ENCODE data around the gene MRPS14. TPM values are rescaled to one million over a fixed set of nuclear protein-coding genes. Genes with fewer than 3 reads are reported as not detected.

The MRPS14 gene
- total RNA-seq, 2 experiments from 2014 or later = 35.5 to 49.6 TPM

DNA sequence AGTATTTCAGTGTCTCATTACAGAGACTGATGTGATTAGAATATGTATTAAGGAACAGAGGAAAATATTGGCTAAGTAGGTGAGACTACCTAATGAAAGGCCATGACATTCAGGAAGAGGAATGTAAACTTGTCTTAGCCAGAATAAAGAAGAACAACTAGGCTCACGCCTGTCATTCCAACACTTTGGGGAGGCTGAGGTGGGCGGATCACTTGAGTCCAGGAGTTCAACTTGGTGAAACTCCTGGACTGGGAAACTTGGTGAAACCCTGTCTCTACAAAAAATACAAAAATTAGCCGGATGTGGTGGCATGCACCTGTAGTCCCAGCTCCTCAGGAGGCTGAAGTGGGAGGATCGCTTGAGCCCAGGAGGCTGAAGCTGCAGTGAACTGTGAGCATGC is 38.3 kb downstream of the MRPS14 start:
- intact Hi-C loops (cut with micrococcal nuclease; ENCODE audit: unreplicated experiment) = loop anchor here (5.0 kb wide), 2 partner anchors 108 to 728 kb away; no protein-coding TSS in a partner anchor
- Histone ChIP-seq H3K9me3 (ENCODE audit: low read length) (peaks cover 17% of the 10 kb centered on the region; the same call in 1 of the 2 replicates), H3K4me2 (ENCODE audit: low read length) (no peak overlapping the region), H2AFZ (ENCODE audit: low read length) (no peak overlapping the region), H4K20me1 (ENCODE audit: insufficient read depth, low read length) (no peaks in the 10 kb centered on the region), H3K79me2 (ENCODE audit: insufficient read depth, low read depth, low read length) (no peaks in the 10 kb centered on the region), H3K27ac (ENCODE audit: low read depth, low read length, poor library complexity, severe bottlenecking) (no peak overlapping the region), H3K4me1 (ENCODE audit: insufficient read depth, low read length, poor library complexity, severe bottlenecking) (peaks cover 17% of the 10 kb centered on the region), H3K9me2 (ENCODE audit: insufficient read depth, low read length) (no peaks in the 10 kb centered on the region), H3K36me3 (ENCODE audit: insufficient read depth, low read length) (peaks cover 94% of the 10 kb centered on the region), H3K4me3 (ENCODE audit: low read depth, low read length, poor library complexity, severe bottlenecking) (no peak overlapping the region)
- TF ChIP-seq, protein P1, sequence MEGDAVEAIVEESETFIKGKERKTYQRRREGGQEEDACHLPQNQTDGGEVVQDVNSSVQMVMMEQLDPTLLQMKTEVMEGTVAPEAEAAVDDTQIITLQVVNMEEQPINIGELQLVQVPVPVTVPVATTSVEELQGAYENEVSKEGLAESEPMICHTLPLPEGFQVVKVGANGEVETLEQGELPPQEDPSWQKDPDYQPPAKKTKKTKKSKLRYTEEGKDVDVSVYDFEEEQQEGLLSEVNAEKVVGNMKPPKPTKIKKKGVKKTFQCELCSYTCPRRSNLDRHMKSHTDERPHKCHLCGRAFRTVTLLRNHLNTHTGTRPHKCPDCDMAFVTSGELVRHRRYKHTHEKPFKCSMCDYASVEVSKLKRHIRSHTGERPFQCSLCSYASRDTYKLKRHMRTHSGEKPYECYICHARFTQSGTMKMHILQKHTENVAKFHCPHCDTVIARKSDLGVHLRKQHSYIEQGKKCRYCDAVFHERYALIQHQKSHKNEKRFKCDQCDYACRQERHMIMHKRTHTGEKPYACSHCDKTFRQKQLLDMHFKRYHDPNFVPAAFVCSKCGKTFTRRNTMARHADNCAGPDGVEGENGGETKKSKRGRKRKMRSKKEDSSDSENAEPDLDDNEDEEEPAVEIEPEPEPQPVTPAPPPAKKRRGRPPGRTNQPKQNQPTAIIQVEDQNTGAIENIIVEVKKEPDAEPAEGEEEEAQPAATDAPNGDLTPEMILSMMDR (conservative IDR thresholded peaks at IDR 0.05; ENCODE audit: low read length) = no peak
- TF ChIP-seq EZH2phosphoT487 (IDR thresholded peaks at IDR 0.05; ENCODE audit: borderline replicate concordance, low read depth, low read length) = no peak
- CTCF ChIA-PET (ENCODE audit: unreplicated experiment) = no interaction called here
- DNase-seq (ENCODE audit: low spot score) = no peak
- BruUV-seq (replicated peaks) = no TSS peak
- POLR2A ChIA-PET = interaction anchor here (1.5 kb wide), 1 partner anchor 15 kb away, joined by 3 read pairs; no protein-coding TSS in a partner anchor

DNA sequence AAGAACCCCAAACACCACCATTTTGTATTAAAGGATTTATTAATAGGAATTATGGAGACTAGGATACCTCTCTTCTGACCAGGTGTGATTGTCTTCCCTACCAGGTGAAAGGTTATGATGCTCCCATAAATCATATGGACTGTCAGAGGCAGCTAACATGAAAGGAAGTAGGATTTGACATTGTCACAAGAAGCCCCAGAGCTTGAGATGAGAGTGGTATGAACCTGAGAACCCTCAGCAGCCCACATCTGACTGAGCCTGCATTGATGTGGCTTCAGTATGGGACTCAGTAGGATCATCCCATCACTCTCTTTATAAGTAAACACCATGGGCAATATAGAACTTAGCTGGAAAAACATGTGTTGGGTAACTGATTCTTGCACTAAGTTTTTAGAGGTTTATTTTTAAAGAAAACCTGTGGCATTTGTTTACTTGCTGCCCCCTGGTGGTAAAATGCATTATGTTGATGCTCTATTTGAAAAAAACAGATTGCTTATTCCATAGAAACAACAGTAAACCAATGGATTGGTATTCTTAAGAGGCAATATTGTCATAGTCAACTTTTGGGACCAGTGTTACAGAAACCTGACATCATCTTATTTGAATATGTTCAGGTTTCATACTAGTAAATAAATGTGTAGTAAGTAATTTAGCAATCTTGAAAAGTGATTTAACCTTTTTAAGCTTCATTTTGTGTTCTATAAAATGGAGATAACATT is 40.1 kb downstream of the MRPS14 start:
- Histone ChIP-seq H3K4me1 (ENCODE audit: insufficient read depth, low read length, poor library complexity, severe bottlenecking) (peaks cover 7% of the 10 kb centered on the region), H3K9me2 (ENCODE audit: insufficient read depth, low read length) (no peaks in the 10 kb centered on the region), H3K36me3 (ENCODE audit: insufficient read depth, low read length) (peaks cover 94% of the 10 kb centered on the region), H2AFZ (ENCODE audit: low read length) (no peak overlapping the region), H3K4me3 (ENCODE audit: low read depth, low read length, poor library complexity, severe bottlenecking) (no peak overlapping the region), H4K20me1 (ENCODE audit: insufficient read depth, low read length) (no peaks in the 10 kb centered on the region), H3K4me2 (ENCODE audit: low read length) (no peak overlapping the region), H3K9me3 (ENCODE audit: low read length) (peaks cover 17% of the 10 kb centered on the region; the same call in 1 of the 2 replicates), H3K27ac (ENCODE audit: low read depth, low read length, poor library complexity, severe bottlenecking) (peak overlapping the region; percentile 14), H3K79me2 (ENCODE audit: insufficient read depth, low read depth, low read length) (no peaks in the 10 kb centered on the region)
- no TSS peak for BruUV-seq (replicated peaks)
- CTCF ChIA-PET (ENCODE audit: unreplicated experiment) = no interaction called here
- POLR2A ChIA-PET = interaction anchor here (0.6 to 0.9 kb wide), 4 partner anchors 17 to 144 kb away, joined by 3 to 7 read pairs (median 4); no protein-coding TSS in a partner anchor
- intact Hi-C loops (cut with micrococcal nuclease; ENCODE audit: unreplicated experiment) = loop anchor here (1.0 to 5.0 kb wide), 3 partner anchors 106 to 726 kb away; no protein-coding TSS in a partner anchor
- no peak for TF ChIP-seq EZH2phosphoT487 (IDR thresholded peaks at IDR 0.05; ENCODE audit: borderline replicate concordance, low read depth, low read length)
- TF ChIP-seq, protein P1 (conservative IDR thresholded peaks at IDR 0.05; ENCODE audit: low read length) = peak; percentile 98
- peak; percentile 76 for DNase-seq (ENCODE audit: low spot score)

Measured in OCI-LY7 (cell line).